GM21515 (cell line): ENCODE measurements around the gene KHNYN.
"Not testable (repeated sequence)": the region's sequence is repeated elsewhere in the genome, so short reads cannot be mapped to it uniquely, and the experiment has no call there.

ENCODE experiments used
- ATAC-seq: cut with Tn5 transposase; IDR thresholded peaks from one replicate; pipeline ENCODE4 v1.9.1; 2021; ENCODE audit not compliant: unreplicated experiment

KHNYN gene

GRCh38 chr14:24429395-24430142, at the start of gene KHNYN, which contains the start of gene CBLN3:
TSS of gene KHNYN (plus strand) at chr14:24429954. CDS start at chr14:24430731, 777 bp downstream.
TSS of gene CBLN3 (minus strand) at chr14:24429668. CDS start at chr14:24429054, 614 bp downstream.
- ATAC-seq = peak; percentile 86

GRCh38 chr14:24381363-24382063, 48.2 kb upstream of the KHNYN start:
- no peak for ATAC-seq

DNA sequence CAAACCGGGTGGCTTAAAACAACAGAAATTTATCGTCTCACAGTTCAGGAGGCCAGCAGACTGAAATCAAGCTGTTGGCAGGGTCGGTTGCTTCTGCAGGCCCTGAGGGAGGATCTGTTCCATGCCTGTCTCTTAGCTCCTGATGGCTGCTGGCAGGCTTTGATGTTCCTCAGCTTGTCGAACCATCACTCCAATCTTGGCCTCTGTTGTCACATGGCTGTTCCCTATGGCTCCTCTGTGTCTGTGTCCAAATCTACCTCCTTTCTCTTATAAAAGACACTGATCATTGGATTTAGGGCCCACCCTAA, 47.7 kb upstream of the KHNYN start:
- no peak for ATAC-seq

DNA sequence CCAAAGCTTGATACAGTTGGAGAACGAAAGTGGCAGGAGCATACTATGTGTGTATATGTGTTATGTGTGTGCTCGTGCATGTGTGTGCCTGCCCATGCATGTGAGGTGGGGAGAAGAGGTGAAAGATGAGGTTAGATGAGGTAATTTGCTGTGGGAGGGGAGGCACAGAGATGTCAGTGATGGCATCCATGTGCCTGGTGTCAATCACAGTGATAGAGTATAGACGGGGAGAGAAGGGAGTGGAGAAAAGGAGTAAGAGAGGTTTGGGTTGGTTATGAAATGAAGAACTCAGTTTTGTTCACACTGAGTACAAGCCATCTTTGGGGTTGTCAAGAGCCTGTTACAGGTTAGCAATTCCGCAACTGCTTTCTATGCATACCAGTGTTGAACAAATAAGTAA, 45.6 kb upstream of the KHNYN start:
- ATAC-seq = no peak

- ATAC-seq = no peak
Observed at GRCh38 chr14:24385524-24385923, 44.2 kb upstream of the KHNYN start.

DNA sequence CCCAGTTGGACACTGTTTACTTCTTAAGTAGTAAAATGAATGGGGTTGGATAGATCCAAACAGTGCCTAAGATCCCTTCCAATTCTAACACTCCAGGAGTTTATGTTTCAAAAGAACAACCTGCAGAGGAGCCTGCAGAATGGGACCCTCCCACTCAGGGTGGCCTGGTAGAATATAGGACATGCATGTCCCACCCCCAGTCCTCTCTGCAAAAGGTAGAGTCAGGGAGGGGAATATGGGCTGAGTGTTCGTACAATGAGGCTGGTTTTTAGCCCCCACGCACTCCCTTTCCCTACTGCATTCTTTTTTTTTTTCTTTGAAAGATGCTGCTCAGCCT, 42.8 kb upstream of the KHNYN start:
- no peak for ATAC-seq

DNA sequence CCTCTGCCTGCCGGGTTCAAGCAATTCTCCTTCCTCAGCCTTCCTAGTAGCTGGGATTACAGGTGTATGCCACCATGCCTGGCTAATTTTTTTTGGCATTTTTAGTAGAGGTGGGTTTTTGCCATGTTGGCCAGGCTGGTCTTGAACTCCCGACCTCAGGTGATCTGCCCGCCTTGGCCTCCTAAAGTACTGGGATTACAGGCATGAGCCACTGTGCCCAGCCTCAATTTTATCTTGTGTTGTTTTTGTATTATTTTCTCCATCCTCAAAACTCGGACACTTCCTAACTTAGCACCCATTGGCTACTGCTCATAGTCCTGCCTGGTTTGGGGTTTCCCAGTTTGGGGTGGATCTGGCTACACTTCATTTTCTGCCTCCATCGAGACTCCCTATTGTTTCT, 42.2 kb upstream of the KHNYN start:
- ATAC-seq = not testable (repeated sequence)

DNA sequence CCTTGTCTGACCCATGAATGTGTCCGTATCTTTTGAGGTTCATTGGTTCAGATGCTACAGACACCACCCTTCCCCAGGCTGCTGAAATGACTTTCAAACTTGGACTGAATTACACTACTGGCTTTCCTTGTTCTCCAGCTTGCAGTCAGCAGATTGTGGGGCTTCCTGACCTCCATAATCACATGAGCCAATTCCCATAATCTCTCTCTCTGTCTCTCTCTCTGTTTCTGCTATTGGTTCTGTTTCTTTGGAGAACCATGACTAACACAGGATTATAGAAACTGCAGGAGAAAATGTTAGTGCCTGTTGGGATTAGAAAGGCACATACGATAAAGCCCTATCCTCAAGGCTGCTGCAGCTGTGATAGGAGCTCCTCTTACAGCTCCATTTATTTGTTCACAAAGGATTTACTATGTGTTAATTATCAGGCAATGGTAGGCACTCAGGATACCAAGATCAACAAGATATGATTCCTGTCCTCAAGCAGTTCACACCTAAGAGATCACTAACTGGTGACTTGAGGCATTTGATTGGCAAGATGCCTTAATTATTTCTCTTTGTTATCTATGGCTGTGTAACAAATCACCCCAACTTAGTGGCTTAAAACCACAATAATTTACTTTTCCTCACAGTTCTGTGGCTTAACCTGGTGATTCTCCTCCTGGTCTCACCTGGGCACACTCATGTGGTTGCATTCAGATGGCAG, 41.1 kb upstream of the KHNYN start:
- ATAC-seq = no peak

DNA sequence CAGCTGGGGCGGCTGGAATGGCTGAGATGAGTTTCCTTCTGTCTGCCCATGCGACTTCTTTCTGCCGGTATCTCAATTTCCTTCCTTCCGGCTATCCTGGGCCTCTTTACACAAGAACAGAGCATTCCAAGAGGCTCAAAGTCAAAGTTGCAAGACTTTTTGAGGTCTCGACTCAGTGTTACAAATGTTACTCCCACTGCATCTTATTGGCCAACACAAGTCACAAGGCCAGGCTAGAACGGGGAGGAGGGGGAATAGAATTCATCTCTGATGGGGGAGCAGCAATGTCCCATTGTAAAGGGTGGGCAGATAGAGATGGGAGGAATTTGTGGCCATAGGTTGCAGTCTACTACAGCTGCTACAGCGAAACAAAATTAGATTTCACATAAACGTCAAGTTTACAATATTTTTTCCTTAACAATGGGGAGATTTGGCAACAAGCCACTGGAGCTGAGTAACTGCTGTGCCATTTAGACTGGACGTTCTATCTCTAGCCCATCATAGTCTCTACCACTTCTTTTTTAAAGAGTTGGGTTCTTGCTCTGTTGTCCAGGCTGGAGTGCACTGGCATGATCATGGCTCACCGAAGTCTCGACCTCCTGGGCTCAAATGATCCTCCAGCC, 40.4 kb upstream of the KHNYN start:
- no peak for ATAC-seq

- ATAC-seq = no peak
Observed at GRCh38 chr14:24390701-24391468, 38.9 kb upstream of the KHNYN start.

DNA sequence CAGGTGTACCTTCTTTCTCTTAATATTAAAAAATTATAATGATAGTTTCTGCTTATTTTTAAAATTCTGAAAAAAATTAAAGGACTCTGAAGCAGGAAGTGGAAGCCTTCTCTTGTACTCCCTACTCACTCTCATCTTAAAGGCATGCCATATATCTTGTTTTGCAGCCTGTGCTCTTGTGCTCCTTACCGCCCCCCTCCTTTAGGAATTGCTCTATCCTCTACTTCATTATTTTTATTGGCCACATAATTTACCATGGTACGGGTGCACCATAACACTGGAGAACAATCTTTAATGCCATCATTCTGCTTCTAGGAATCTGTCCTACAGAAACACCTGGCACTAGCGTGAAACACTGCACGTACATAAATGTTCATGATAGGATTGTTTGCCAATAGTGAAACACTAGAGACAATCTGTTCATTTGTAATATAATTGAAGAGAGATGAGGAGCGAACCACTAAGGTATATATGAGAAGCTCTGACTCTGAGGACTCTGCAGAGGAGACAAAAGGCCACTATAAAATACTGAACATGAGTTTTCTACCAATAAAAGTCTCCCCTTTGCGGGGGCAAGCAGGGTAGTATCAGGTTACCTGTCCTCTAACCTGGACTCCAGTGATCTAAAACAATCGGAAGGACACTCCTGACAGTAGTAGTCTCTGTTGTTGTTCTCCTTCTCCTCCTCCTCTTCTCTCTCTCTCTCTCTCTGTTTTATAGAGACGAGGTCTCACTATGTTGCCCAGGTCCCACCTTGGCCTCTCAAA, 37.2 kb upstream of the KHNYN start:
- no peak for ATAC-seq

DNA sequence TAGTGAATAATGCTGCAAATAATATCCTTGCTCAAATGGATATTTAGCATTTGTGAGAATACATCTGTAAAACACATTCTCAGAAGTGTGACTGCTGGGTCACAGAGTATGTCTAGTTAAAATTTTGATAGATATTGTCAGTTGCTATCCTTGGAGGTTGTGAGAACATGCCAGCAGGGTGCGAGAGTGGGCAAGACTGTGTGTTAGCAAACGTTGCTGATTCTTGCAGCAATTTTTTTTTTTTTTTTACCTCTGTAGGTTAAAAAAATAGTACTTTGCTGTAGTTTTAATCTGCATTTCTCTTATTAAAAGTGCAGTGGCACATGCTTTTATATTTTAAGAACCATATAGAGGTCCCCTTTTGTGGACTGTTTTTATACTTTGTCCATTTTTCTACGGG, 35.5 kb upstream of the KHNYN start:
- ATAC-seq = no peak

- no peak for ATAC-seq
Observed at GRCh38 chr14:24395609-24396582, 33.9 kb upstream of the KHNYN start.

- no peak for ATAC-seq
Observed at GRCh38 chr14:24397639-24398292, 32.0 kb upstream of the KHNYN start.

DNA sequence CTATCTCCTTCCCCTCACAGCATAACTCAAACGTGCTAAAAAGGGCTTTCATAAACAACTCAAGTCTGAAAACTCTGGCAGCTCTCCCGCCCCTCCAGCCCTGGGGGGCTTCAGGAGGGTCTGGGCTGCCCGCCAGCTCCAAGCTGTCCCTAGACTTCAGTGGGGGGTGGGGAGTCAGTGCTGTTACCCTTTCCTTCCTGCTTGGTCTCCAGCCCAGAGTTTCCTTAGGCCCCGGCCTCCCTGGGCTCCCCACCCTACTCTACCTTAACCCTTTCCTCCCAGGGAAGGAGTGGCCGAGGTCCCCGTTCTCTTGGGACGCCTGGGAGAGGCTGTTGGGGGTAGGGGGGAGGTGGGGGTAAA, 31.5 kb upstream of the KHNYN start:
- ATAC-seq = no peak

- no peak for ATAC-seq
Observed at GRCh38 chr14:24398653-24399446, 30.9 kb upstream of the KHNYN start, which contains the start of gene NYNRIN. TSS of gene NYNRIN (plus strand) at chr14:24399003. CDS start at chr14:24399247, 244 bp downstream.

GRCh38 chr14:24399447-24399822, 30.3 kb upstream of the KHNYN start:
- ATAC-seq = no peak
